NCI-H524 treated with DMSO at 0.1 percent for 48 hours (cell line): Measurements from ENCODE around the gene S100PBP.

Source experiments
- DNase-seq: peaks from one replicate; lab custom pipeline; 2025; lab: John Stamatoyannopoulos, UW

S100PBP gene

DNA sequence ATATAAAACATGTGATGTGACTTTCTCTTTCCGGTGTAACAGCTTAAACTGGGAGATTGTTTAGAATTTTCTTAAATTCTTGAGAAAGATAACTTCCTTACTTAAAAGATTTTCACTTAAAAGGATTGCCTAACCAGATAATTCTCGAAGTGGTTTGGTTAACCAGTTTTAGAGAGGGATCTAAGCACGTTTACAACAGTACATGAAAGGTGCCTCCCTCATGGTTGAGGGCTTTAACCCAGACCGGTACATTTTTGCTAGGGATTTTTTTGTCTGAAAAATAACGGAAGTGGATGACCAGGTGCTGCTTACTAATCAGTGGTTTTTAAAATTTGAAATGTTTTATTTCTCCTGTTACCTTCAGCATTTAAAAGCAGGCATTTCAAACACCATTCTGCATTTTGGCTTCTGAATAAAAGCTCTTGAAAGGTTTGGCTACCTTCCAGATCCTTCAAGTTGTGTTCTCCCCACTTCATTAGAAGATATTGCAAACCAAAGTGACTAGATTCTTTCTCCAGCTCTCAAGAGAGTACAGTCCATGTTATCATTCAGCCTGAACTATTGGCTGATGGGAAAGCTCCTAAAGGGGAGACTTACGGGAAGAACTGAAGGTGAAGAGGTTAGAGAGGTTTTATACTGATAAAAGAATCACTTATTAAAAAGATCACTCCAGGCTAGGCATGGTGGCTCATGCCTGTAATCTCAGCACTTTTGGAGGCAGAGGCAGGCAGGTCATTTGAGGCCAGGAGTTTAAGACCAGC, 12.8 kb downstream of the S100PBP start:
- no peak for DNase-seq

DNA sequence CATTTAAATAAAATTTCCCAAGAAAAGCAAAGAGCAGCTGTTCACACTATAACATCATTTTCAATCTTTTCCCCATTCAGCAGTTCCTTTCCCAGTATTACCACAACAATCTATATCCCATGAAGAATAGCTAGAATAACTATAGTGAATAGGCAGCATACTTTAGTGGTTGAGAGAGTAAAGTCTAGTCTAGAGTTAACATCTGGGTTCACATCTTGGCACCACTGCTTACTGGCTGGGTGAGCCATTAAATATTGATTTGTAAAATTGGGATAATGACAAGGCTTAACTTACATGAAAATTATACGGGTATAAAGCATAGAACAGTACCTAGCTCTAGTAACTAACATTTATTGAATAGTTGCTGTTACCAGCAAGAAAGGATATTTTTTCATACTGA, 14.4 kb downstream of the S100PBP start:
- no peak for DNase-seq

DNA sequence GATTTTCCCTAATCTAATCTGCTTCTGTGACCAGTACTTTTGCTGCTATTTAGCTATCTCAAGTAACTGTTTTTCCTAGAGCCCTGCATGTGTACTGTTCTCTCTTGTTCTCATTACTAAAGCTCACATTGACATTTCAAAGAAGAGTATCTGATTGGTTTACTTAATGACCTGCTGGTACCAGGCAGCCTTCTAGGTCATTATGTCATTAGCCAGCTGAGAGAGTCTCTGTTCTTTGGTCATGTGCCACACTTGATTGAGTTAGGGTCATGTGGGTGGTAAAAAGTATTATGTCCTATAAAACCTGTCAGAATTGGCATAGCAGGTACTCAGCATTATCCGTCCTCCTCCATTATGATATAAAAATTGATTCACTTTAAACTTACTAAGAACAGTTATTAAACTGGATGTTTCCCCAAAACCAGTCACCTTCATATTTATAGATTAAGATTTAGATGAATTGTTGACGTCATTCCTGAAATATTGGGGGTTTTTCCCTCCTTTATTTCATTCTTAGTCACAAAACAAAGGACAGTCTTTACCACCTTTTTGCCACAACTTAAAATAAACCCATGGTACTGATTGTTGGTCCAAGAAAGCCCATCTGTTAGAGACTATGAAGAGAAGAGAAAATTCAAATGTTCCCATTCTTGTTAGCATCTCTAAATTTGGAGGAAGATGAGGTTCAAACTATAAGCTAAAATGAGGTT, 31.1 kb downstream of the S100PBP start:
- no peak for DNase-seq

DNA sequence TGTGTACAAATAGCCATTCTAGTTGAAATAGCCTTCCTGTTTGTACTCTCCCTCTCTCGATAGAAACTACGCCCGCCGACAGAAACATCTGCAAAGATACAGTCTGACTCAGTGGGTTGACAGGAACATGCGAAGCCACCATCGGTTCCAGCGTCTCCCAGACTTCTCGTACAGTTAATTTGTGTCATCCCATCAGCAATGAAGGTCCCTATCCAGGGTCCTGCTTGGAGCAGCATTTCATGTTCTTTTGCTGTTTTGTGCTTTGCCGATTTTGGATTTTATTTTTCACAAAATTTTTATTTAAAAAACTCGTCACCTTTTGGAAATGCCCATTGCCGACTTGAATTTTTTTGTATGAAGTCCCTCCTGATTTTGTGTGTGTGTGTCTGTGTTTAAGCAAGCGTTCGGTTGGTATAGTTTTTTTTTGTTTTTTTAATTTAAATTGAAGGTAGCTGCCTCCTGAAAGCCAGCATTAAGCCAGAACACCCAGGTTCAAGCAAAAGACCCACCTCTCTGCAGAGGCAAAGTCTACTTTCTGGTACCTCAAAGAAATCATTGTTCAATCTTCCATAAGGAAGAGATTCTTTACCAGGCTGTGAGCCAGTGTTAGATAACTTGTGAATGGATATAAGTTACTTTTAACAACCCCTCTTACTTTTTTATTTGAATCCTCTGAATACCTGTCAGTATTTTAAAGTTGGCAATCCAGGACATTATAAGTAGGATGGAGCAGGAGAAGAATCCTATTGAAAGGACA, 38.6 kb downstream of the S100PBP start:
- no peak for DNase-seq

DNA sequence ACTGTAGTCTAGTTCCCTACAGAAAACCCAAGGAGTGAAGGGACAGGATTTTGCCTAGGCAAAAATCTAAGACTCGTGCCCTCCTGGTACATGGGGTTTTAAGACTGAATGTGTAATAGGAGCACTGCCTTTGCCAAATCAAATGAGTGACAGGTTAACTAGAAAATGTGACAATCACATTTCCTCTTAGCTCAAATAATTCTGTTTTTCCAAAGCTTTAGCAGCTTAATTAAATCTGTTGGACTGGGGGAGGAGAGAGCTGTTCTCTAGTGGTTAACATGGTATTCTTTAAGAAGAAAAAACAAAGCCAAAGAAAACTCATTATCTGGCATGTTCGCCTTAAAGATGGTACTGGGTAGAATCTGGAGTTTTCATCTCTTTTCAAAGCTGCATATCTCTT, 40.7 kb downstream of the S100PBP start:
- no peak for DNase-seq

DNA sequence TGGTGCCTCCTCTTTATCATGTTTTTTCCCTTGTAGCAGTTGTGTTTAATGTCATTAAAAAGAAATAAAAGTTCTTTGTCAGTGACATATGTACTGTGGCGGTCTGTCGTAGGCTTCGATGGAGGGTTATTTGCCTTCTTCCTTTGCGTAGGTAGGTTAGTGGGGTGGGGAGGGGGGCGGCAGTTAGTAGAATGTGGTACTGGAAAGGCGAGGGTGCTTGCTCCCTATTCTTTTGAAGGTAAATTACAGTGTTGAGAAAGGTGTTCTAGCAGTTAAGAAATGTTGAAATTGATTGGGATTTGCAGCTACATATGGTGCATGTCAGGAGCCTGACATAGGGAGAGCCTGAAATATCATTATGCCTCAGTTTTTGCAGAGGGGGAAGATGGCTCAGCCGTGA, 41.3 kb downstream of the S100PBP start:
- DNase-seq = no peak

DNA sequence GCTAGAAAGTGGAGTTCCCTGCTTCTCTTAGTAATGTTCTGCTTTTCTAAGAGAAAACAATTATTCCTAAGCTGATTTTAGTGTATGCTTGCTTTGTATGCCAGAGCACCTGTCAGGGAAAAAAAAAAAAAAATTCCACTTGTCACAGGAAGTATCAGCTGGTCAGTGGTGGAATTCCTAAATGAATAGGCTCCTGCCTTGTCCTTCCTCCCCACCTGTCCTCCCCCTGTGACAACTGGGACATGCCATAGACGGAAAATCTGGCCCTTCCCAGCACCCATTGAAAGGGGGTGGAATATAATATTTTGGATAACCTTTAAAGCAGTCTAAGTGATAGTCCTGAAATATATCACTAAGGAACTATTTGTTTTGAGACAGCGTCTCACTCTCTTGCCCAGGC, 42.5 kb downstream of the S100PBP start:
- DNase-seq = no peak

DNA sequence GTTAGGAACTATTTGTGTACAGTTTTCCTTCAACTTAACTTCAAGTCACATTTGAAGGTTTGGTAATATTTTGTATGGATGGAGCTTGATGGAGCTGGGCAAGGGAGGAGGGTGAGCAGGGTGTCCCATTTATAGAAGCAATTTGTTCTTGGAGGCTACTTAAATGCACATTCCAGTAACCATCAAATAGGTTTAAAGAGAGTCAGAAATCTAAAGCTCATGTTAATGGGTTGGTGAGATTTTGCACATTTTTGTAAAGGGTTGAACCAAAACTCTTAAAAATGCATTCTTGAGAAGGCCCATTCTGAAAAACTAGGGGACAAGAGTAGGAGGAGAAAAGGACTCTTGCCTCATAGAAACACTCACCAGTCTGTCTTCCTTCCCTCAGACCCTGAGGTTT, 43.1 kb downstream of the S100PBP start:
- DNase-seq = no peak

DNA sequence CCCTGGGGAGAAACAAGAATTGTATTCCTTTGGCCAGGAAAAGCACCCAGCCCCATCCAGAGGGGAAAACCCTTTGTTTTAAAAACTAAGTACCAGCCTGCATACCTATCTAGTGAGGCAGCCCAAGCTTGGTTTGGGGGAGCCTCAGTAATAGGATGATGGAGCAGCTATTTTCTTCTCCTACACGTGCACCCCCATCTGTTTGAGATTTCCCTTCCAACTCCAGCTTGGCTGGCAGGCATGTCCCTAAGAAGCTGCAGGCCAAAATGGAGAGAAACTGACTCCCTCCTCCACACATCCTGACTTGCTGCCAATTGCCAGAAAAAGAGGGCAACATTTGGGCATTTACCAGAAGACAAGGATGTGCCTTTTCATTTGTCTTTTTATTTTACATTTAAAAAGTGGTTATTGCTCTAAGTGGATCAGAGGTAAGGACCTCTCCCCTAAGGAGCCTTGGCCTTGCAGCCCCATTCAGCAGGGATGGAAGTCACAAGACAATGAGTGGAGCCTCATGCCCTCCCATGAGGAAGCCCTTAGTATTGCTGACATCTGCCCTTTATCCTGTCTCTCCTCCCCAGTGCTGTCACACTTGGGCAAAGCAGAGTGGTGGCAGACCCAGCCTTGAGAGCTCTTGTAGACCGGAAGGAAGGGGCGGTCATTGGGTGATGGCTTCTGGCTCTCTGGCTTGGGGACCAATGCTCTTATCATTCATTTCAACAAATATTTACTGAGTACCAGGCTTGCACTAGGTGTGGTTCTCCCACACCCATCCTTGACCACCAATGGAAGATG, 44.6 kb downstream of the S100PBP start:
- no peak for DNase-seq

DNA sequence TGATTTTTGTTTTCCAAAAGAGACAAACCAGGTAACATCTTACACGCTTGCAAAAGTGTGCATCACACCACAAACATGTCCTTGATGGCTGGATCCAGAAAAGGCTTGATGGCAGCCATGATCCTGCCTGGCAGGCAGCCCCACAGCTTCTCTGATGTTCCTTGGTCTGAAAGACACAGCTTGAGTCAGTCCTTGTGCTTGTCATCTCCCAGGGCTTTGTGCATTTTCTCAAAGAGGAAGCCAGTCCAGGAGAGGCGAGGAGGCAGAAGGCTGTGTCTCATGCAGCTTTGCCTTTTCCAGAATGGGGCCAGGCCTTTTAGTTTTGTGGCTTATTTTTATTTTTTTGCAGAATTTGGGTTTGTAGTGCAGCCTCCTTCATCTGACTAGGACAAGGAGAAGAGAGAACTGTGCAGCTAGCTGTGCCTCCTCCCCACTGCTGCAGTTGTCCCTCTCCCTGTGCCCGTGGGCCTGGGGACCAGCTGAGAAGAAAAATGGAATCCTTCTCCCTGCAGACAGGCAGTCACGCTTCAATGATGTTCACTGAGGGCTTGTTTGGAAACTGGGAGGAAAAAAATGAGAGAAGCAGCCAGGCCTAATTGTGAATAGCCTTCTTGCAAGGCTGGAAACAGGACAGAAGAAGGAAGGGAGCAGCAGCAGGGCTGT, 45.9 kb downstream of the S100PBP start:
- DNase-seq = no peak

DNA sequence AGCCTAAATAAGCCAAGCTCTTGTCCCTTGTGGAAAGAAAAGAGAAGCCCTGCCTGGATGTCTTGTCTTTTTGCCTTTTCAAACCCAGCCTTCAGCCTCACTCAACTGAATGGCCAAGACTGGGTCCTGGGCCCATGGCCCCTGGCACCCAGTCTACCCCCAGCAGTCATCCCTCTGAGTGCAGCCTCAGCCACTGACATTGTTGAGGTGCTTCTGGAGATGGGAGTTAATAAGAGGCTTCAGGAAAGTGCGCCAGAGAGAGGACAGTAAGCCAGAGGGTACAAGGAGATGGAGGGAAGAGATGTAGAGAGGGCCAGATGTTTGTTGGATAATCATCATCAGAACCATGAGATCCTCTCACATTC, 46.4 kb downstream of the S100PBP start:
- no peak for DNase-seq

DNA sequence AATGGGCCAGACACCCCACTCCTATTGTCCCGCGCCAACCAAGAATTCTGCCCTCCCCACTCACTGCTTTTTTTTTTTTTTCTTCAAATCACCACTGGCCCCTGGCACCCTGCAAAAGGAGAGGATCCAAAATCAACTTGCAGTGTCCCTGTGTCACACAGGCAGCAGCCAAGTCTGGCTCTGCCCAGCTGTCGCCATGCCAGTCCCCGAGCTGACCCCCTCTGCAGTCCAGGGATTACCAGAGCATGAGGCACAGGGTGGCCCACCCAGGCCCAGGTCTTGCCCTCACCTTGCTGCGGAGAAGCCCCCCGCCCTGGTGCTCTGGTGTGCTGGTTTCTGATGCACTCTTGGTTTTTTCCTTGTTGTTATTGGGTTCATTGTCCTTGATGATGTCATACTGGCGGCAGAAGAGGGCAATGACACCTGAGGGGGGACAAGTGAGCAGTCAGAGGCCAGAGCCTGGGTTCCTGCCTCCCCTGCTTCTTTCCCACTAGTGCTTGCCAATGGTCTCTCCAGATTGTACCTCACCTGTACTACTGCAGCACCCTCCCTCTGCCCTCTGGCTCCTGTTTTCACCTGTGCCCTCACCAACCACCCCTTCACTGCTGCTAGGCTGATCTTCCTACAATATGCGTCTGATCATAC, 47.0 kb downstream of the S100PBP start:
- DNase-seq = no peak

DNA sequence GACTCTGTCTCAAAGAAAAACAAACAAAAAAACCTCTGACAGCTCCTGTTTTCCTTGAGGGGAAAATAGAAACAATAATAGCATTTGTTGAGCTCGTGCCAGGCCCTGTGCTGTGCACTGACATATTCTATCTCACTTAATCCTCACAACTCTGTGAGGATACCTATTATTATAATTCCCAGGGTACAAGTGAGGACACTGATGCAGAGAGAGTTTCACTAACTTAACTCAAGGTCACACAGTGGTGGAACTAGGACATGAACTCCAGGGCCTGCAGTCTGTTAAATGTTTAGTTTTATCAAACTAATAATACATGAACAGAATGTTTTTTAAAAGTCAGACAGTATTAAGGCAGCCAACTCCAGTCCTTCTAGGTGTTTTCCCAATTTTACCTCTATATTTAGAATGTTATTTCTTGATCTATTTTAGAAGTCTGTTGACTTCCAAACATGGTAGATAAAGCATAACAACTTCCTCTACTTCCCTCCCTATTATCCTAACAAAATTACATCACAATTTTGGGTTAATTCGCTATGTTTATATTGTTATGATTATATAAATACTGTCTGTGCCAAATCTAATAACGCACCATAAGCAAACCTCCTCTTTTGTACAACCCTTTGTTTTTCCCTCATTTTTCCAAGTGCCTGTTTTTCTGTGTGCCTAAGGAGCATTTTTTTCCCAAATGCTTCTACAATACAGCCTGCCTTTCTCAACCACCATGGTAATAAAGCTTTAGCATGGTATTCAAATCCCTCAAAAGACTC, 48.4 kb downstream of the S100PBP start:
- no peak for DNase-seq

DNA sequence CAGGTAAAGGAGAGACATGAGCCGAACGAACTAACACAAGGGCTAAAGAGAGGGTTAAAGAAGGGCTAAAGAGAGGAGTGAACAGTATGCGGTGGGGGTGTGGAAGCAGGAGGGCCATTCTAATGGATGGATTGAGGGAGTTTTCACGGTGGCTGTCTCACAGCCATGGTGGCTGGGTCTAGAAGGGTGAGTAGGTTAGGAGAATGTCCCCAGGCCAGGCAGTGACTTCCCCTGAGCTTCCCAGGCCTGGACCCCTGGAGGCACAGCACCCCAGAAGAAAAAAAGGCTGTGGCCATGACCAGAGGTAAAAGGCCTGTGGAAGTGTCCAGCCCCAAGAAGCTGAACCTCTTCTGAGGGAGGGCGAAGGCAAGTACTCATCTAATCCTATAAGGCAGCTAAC, 49.7 kb downstream of the S100PBP start:
- no peak for DNase-seq

DNA sequence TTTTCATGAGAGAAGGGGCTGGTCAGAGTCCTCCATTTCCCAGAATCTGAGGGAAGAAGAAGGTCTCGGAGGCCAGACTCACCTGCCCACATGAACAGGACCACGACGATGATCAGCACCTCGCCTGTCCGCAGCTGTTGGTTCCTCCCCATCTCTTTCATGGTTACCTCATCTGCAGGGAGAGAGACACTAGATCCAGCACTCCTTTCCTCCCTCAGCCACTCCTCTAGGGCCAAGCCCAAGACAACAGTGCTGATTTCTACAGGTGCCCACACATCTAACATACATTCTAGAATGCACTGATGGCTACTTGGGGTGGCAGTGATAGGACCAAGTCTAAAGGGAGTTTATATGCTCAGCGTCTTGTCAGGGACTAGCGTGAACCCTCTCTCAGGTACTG, 50.2 kb downstream of the S100PBP start:
- no peak for DNase-seq

DNA sequence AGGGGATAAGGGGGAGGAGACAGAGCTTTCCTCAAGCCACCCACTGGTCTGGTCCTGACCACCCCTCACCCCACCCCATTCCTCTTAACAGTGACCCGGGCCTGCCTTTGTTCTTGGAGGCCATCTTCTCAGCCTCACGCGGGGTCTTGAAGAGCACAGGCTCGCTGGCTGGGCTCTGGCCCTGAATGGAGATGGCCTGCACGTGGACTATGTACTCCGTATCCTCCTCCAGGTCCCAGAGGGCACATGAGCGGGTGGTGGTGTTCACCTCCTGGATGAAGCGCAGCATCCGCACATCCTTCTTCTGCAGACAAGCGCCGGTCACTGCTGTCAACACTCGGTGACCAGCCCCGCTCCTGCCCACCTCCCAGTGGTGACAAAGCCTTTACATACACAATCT, 50.6 kb downstream of the S100PBP start:
- no peak for DNase-seq

DNA sequence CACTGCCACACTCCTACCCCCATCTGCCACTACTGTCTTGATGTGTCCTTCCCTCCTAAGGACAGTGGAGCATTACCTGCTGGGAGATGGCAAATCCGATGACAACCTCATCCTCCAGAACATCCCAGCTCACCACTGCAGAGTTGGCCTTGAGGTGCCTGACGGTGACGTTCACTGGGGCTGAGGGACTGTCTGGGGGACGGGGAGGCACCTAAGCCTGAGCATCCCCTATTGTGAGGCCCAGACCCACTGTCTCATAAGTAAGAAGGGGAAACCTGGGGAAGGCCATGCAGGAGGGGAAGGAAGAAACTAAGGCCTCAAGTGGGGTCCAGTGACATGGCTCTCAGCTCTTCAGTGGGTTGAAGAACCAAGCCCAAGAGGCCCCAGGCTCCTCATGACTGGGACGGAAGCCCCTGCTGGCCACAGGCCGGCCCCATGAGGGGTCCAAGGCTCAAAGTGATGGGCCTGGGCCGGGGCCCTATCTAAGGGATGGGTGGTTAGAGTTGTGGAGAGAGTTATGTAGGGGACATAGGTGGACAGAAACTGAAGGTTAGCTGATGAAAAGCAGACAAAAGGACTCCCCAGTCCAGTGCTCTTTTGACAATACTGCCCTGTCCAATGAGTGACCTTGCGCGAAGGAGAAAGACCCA, 51.5 kb downstream of the S100PBP start:
- DNase-seq = no peak

DNA sequence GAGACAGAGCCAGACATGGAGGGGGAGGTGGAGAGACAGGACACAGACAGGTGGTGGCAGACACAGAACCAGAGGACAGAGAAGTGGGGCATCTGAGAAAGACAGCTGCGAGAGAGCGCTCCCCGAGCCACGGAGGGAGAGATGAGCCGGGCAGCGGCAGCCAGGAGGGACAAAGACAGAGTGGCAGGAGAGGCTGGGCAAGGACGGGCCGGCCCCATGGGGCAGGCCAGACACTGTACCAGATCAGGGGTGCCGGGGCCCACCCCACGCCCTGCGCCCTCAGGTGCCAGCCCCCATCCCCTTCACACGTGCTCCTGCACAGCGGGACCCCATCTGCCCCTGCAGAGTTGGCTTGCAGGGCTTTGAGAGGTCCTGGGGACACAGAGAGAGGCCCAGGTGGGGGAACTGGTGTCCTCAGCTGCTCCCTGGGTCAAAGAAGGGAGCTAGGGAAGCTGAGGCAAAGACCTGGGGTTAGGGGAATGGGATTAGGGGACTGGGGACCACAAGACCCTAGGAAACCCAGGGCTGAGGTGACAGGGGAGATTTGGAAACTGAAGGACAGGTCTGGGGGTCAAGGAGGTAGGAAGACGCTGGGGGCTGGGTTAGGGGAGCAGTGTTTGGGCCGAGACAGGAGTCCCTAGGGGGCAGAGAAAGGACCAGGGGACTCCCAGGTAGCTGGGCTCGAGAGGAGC, 52.6 kb downstream of the S100PBP start:
- no peak for DNase-seq

DNA sequence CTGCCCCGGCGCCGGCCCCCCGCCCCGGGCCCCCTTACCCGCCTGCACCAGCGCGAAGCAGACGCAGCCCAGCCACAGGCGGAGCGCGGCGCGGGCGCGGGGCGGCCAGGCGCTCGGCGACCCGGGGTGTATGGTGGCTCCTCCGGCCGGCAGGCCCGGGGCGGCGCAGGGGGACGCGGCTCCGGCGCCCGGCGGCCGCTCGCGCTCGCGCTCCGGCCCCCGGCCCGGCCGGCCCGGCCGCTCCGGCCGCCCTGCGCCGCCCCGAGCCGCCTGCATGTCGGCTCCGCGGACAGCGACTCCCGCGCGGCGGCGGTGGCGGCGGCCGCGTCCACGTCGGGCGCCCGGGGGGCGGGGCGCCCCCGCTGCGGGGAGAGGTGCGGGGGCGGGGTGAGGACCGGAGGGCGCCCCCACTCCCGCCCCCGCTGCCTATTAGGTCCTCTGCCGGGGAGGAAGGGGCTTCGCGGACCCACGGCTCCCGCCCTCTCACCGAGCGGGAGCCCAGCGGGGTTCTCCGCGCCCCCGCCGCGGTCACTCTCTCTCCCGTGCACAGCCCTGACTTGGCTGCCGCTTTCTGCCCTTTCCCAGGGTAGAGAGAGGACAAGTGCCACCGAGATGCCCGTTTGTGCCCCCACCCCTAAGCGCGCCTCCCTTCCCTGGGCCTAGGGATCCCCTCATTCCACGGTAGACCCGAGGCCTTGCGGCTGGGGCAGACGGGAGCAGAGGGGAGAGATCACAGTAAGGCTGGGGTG, 53.3 kb downstream of the S100PBP start, which contains the start of gene FNDC5:
Gene FNDC5 (minus strand): TSS at position 298 of the 749 bp plus-strand sequence.
- DNase-seq = no peak
